GM12878 (cell line): Measurements from ENCODE around the gene PPP1R15A. TPM values are rescaled to one million over a fixed set of nuclear protein-coding genes. Genes with fewer than 3 reads are reported as not detected.
A peak's percentile ranks its signal among the peaks of the same experiment; 100 is the strongest.
"Not testable (repeated sequence)": the region's sequence is repeated elsewhere in the genome, so short reads cannot be mapped to it uniquely, and the experiment has no call there.

Source experiments
- ATAC-seq: fragments of 200-7000 bp; cut with Tn5 transposase; 3 replicates; pipeline ENCODE4 v1.9.1; 2020; ENCODE audit warnings: mild to moderate bottlenecking, moderate library complexity
- BruUV-seq: library from RNA; stranded (reverse); fragments of 400-500 nt; replicated peaks from 2 replicates; lab custom pipeline; 2021; lab: Mats Ljungman, UMichigan
- CTCF ChIA-PET: fragments of 300-600 bp; sonication (Branson Sonifier 250); formaldehyde crosslinking; extraction: SDS; loops from one replicate; lab custom pipeline; 2021; ENCODE audit warnings: inconsistent platforms; lab: Yijun Ruan, JAX
- POLR2A ChIA-PET: fragments of 350-600 bp; formaldehyde crosslinking; extraction: SDS; loops from one replicate; lab custom pipeline; 2021; ENCODE audit warnings: inconsistent platforms; lab: Charles Lee
- RAD21 ChIA-PET: fragments of 300-600 bp; sonication (Branson Sonifier 250); formaldehyde crosslinking; loops from one replicate; lab custom pipeline; 2023; ENCODE audit warnings: antibody characterized with exemption; ENCODE audit not compliant: unreplicated experiment; lab: Charles Lee
- SMC1A ChIA-PET: fragments of 300-600 bp; sonication (Branson Sonifier 250); formaldehyde crosslinking; loops from one replicate; lab custom pipeline; 2023; ENCODE audit not compliant: unreplicated experiment, uncharacterized antibody; lab: Charles Lee
- DNase-seq: peaks from one replicate; pipeline ENCODE4 v3.0.0-alpha.2; 2011; ENCODE audit warnings: low read depth, low spot score
- FAIRE-seq: peaks from 3 replicates; lab custom pipeline; 2011; peaks lifted over from hg19 to GRCh38; lab: Jason Lieb, UNC
- H2AFZ ChIP-seq: 2 replicates; pipeline ENCODE4 v1.6.0; 2011; ENCODE audit warnings: low read depth, low read length, control low read depth; ENCODE audit not compliant: control insufficient read depth
- H3K27ac ChIP-seq: 2 replicates; pipeline ENCODE4 v1.5.1; 2011; ENCODE audit warnings: control low read depth; ENCODE audit not compliant: control insufficient read depth, insufficient read depth
- H3K27me3 ChIP-seq, 2 experiments: replicated peaks in 1 of 2; 2 replicates each; pipeline versions ENCODE4 v1.6.0 to v1.6.1; 2011; ENCODE audit warnings: low read length in 1 of 2; ENCODE audit not compliant: control insufficient read depth in 2 of 2, insufficient read depth in 2 of 2
- H3K36me3 ChIP-seq, 2 experiments: 2 replicates each; pipeline ENCODE4 v1.5.1; 2011; ENCODE audit warnings: low read length in 1 of 2; ENCODE audit not compliant: control insufficient read depth in 2 of 2, insufficient read depth in 2 of 2
- H3K4me1 ChIP-seq: 2 replicates; pipeline ENCODE4 v1.6.1; 2011; ENCODE audit warnings: mild to moderate bottlenecking, low read length, moderate library complexity, mixed read lengths; ENCODE audit not compliant: control insufficient read depth, insufficient read depth
- H3K4me2 ChIP-seq: 2 replicates; pipeline ENCODE4 v1.6.0; 2011; ENCODE audit warnings: control low read depth; ENCODE audit not compliant: control insufficient read depth, insufficient read depth
- H3K4me3 ChIP-seq: fragments of 200-600 bp; sonication (generic); 2 replicates; pipeline ENCODE4 v1.5.1; 2016
- H3K79me2 ChIP-seq: 2 replicates; pipeline ENCODE4 v1.6.0; 2011; ENCODE audit warnings: low read length; ENCODE audit not compliant: control insufficient read depth, insufficient read depth
- H3K9ac ChIP-seq: 2 replicates; pipeline ENCODE4 v1.8.0; 2011; ENCODE audit warnings: low read length, control low read depth, mixed read lengths; ENCODE audit not compliant: control insufficient read depth, insufficient read depth
- H3K9me3 ChIP-seq: replicated peaks from 3 replicates; pipeline ENCODE4 v1.5.1; 2011; ENCODE audit warnings: mild to moderate bottlenecking, low read length; ENCODE audit not compliant: control insufficient read depth, insufficient read depth
- H4K20me1 ChIP-seq: 2 replicates; pipeline ENCODE4 v1.6.0; 2011; ENCODE audit not compliant: control insufficient read depth, insufficient read depth
- EED ChIP-seq: sonication (generic); IDR thresholded peaks from 2 replicates; pipeline ENCODE4 v1.6.1; 2016; ENCODE audit warnings: antibody characterized with exemption, low read depth
- EGR1 ChIP-seq, 2 experiments: IDR thresholded peaks; 1 replicate in 1 of 2; 2 replicates in 1 of 2; pipeline ENCODE4 v1.6.1; 2011 to 2012; ENCODE audit warnings: low read depth in 2 of 2, low read length in 2 of 2, borderline replicate concordance in 1 of 2, mild to moderate bottlenecking in 1 of 2, moderate library complexity in 1 of 2
- LARP7 ChIP-seq: fragments of 450-650 bp; IDR thresholded peaks from 2 replicates; pipeline ENCODE4 v1.6.1; 2017; ENCODE audit warnings: mild to moderate bottlenecking
- RUNX3 ChIP-seq: IDR thresholded peaks from 2 replicates; pipeline ENCODE4 v1.6.1; 2012; ENCODE audit warnings: low read length, inconsistent platforms
- TCF12 ChIP-seq: IDR thresholded peaks from 2 replicates; pipeline ENCODE4 v1.6.1; 2011; ENCODE audit warnings: low read depth, mild to moderate bottlenecking, low read length
- WGBS: methylation state at CpG from one replicate; pipeline ENCODE4 v1.1.6; 2016; ENCODE audit warnings: low lambda C conversion rate; ENCODE audit not compliant: insufficient replicate concordance, insufficient coverage; ENCODE audit errors: missing lambda C conversion rate; 5-methylcytosine and 5-hydroxymethylcytosine counted together
- in situ Hi-C: fragments of 300-500 bp; cut with MboI; formaldehyde crosslinking; loops from 9 replicates; pipeline ENCODE4 v1.14.3; 2018; ENCODE audit warnings: mixed read lengths
- intact Hi-C: fragments of 100-400 bp; cut with micrococcal nuclease; formaldehyde crosslinking; loops from one replicate; pipeline ENCODE4 v1.14.2; 2022; ENCODE audit not compliant: unreplicated experiment
- polyA plus RNA-seq, 11 experiments: library from polyadenylated mRNA; depleted of rRNA in 4 of 11; unstranded in 6 of 11; stranded (reverse) in 5 of 11; fragments of >200 nt; fragmentation: Nextera tagmentation in 4 of 11; fragmentation: Illumina TruSeq in 1 of 11; extraction: Ambion mirVana in 4 of 11; extraction: Trizol in 1 of 11; gene quantifications; 1 replicate in 1 of 11; 2 replicates in 10 of 11; pipeline versions ENCODE4 v1.2.1 to v1.2.3, GENCODE V29; 2011 to 2016; ENCODE audit warnings: inconsistent platforms in 2 of 11, missing spikeins in 2 of 11, low read depth in 1 of 11
- total RNA-seq, 4 experiments: library from RNA; depleted of rRNA in 3 of 4; stranded (reverse); fragments of >200 nt in 3 of 4; fragmentation: Illumina TruSeq in 1 of 4; extraction: Trizol in 1 of 4; gene quantifications; 2 replicates each; pipeline versions ENCODE4 v1.2.1 to v1.2.3, GENCODE V29; 2013 to 2021

Gene PPP1R15A
- total and polyA plus RNA-seq, 10 of the 15 experiments (the other 5 are each of a cell fraction or from before 2014, with no cell fraction given): 0.68 to 50.8 (median 27.7) TPM

DNA sequence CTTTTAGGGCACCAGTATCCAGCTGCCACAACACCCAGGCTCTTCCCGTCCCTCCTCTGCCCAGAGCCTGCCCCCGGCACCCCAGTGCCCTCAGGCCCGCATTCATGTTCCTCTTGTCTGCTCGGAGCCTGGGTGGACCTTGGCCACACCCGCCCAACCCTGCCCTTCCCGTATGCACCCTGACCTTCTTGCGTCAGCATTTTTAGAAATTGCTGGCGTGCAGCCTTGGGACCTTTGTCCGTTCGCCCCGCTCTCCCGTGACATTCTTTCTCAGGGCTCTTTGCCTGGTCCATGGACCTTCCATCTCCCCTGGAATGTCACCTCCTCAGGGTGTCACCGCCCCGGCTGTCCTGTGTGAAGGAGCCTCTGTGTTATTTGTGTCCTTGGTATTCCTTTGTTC lies 35.5 kb downstream of the PPP1R15A start:
- Histone ChIP-seq H3K27me3 (no peaks in the 10 kb centered on the region), H2AFZ (no peak overlapping the region), H3K79me2 (no peaks in the 10 kb centered on the region), H3K36me3 (peaks cover 3 to 13% of the 10 kb centered on the region in 2 experiments), H3K9me3 (no peaks in the 10 kb centered on the region; the same call in 1 of the 3 replicates)
- intact Hi-C loops: no loop called here
- no peak for FAIRE-seq
- TF ChIP-seq LARP7: no peak
- TF ChIP-seq, all 136 proteins: peak for 0
- BruUV-seq: no TSS peak
- Histone ChIP-seq H3K4me2 (no peak overlapping the region), H3K27ac (no peak overlapping the region), H3K4me1 (peaks cover 6% of the 10 kb centered on the region), H3K9ac (no peak overlapping the region), H4K20me1 (no peaks in the 10 kb centered on the region), H3K4me3 (no peak overlapping the region)
- WGBS: 92% methylated on average over 14 of the region's 14 CpGs
- DNase-seq: no peak
- ATAC-seq: no peak
- RAD21 ChIA-PET: no interaction called here
- CTCF ChIA-PET: interaction anchor here (0.7 kb wide), 1 partner anchor 140 kb away, joined by 3 read pairs; no protein-coding TSS in a partner anchor
- in situ Hi-C loops: no loop called here
- POLR2A ChIA-PET: interaction anchor here (0.7 kb wide), 1 partner anchor 51 kb away, joined by 5 read pairs; no protein-coding TSS in a partner anchor
- SMC1A ChIA-PET: no interaction called here

- H4K20me1 ChIP-seq, H2AFZ ChIP-seq, in situ Hi-C loops, FAIRE-seq, RAD21 ChIA-PET, H3K79me2 ChIP-seq, DNase-seq, H3K4me3 ChIP-seq, POLR2A ChIA-PET, H3K9me3 ChIP-seq, CTCF ChIA-PET: not testable (repeated sequence)
- H3K4me2 ChIP-seq: peak overlapping the region; percentile 13; the same call in 1 of the 2 replicates
- peak; percentile 66 for ATAC-seq
- 0 out of 2 replicates have a peak, but pooled peaks have one; percentile 25 for TF ChIP-seq TCF12
- TF ChIP-seq RUNX3: peak; percentile 35; the same call in 1 of the 2 replicates
- 0 out of 2 replicates have a peak, but pooled peaks have one; percentile 30 for TF ChIP-seq EED
- peak in 1 of 2 experiments; percentile 54; a peak in 2 of 3 replicates for TF ChIP-seq EGR1 (IDR thresholded peaks at IDR 0.05; ENCODE audit: borderline replicate concordance in 1 of 2, low read depth in 2 of 2, low read length in 2 of 2)
- TF ChIP-seq, all 136 proteins: peak for 4; not testable (repeated sequence) for 132
- H3K4me1 ChIP-seq, H3K9ac ChIP-seq, SMC1A ChIA-PET, H3K27me3 ChIP-seq, BruUV-seq, intact Hi-C loops: not testable (repeated sequence)
- Histone ChIP-seq H3K27ac (peak overlapping the region; percentile 33; the same call in 1 of the 2 replicates), H3K36me3 (peaks cover 10 to 19% of the 10 kb centered on the region in 2 experiments)
- 10% methylated on average over 11 of the region's 11 CpGs for WGBS
Measured at GRCh38 chr19:48909424-48910077, 37.3 kb downstream of the PPP1R15A start.
